GM12878 (cell line): ENCODE measurements around the gene TRERF1. TPM values are rescaled to one million over a fixed set of nuclear protein-coding genes. Genes with fewer than 3 reads are reported as not detected.

Source experiments
- ATAC-seq: fragments of 200-7000 bp; cut with Tn5 transposase; 3 replicates; pipeline ENCODE4 v1.9.1; 2020; ENCODE audit warnings: mild to moderate bottlenecking, moderate library complexity
- BruUV-seq: library from RNA; stranded (reverse); fragments of 400-500 nt; replicated peaks from 2 replicates; lab custom pipeline; 2021; lab: Mats Ljungman, UMichigan
- CTCF ChIA-PET: fragments of 300-600 bp; sonication (Branson Sonifier 250); formaldehyde crosslinking; extraction: SDS; loops from one replicate; lab custom pipeline; 2021; ENCODE audit warnings: inconsistent platforms; lab: Yijun Ruan, JAX
- POLR2A ChIA-PET: fragments of 350-600 bp; formaldehyde crosslinking; extraction: SDS; loops from one replicate; lab custom pipeline; 2021; ENCODE audit warnings: inconsistent platforms; lab: Charles Lee
- RAD21 ChIA-PET: fragments of 300-600 bp; sonication (Branson Sonifier 250); formaldehyde crosslinking; loops from one replicate; lab custom pipeline; 2023; ENCODE audit warnings: antibody characterized with exemption; ENCODE audit not compliant: unreplicated experiment; lab: Charles Lee
- SMC1A ChIA-PET: fragments of 300-600 bp; sonication (Branson Sonifier 250); formaldehyde crosslinking; loops from one replicate; lab custom pipeline; 2023; ENCODE audit not compliant: unreplicated experiment, uncharacterized antibody; lab: Charles Lee
- DNase-seq: peaks from one replicate; pipeline ENCODE4 v3.0.0-alpha.2; 2011; ENCODE audit warnings: low read depth, low spot score
- FAIRE-seq: peaks from 3 replicates; lab custom pipeline; 2011; peaks lifted over from hg19 to GRCh38; lab: Jason Lieb, UNC
- H2AFZ ChIP-seq: 2 replicates; pipeline ENCODE4 v1.6.0; 2011; ENCODE audit warnings: low read depth, low read length, control low read depth; ENCODE audit not compliant: control insufficient read depth
- H3K27ac ChIP-seq: 2 replicates; pipeline ENCODE4 v1.5.1; 2011; ENCODE audit warnings: control low read depth; ENCODE audit not compliant: control insufficient read depth, insufficient read depth
- H3K27me3 ChIP-seq, 2 experiments: replicated peaks in 1 of 2; 2 replicates each; pipeline versions ENCODE4 v1.6.0 to v1.6.1; 2011; ENCODE audit warnings: low read length in 1 of 2; ENCODE audit not compliant: control insufficient read depth in 2 of 2, insufficient read depth in 2 of 2
- H3K36me3 ChIP-seq, 2 experiments: 2 replicates each; pipeline ENCODE4 v1.5.1; 2011; ENCODE audit warnings: low read length in 1 of 2; ENCODE audit not compliant: control insufficient read depth in 2 of 2, insufficient read depth in 2 of 2
- H3K4me1 ChIP-seq: 2 replicates; pipeline ENCODE4 v1.6.1; 2011; ENCODE audit warnings: mild to moderate bottlenecking, low read length, moderate library complexity, mixed read lengths; ENCODE audit not compliant: control insufficient read depth, insufficient read depth
- H3K4me2 ChIP-seq: 2 replicates; pipeline ENCODE4 v1.6.0; 2011; ENCODE audit warnings: control low read depth; ENCODE audit not compliant: control insufficient read depth, insufficient read depth
- H3K4me3 ChIP-seq: fragments of 200-600 bp; sonication (generic); 2 replicates; pipeline ENCODE4 v1.5.1; 2016
- H3K79me2 ChIP-seq: 2 replicates; pipeline ENCODE4 v1.6.0; 2011; ENCODE audit warnings: low read length; ENCODE audit not compliant: control insufficient read depth, insufficient read depth
- H3K9ac ChIP-seq: 2 replicates; pipeline ENCODE4 v1.8.0; 2011; ENCODE audit warnings: low read length, control low read depth, mixed read lengths; ENCODE audit not compliant: control insufficient read depth, insufficient read depth
- H3K9me3 ChIP-seq: replicated peaks from 3 replicates; pipeline ENCODE4 v1.5.1; 2011; ENCODE audit warnings: mild to moderate bottlenecking, low read length; ENCODE audit not compliant: control insufficient read depth, insufficient read depth
- H4K20me1 ChIP-seq: 2 replicates; pipeline ENCODE4 v1.6.0; 2011; ENCODE audit not compliant: control insufficient read depth, insufficient read depth
- BHLHE40 ChIP-seq, 2 experiments: fragments of 450-650 bp in 1 of 2; IDR thresholded peaks; 2 replicates each; pipeline ENCODE4 v1.6.1; 2011 to 2017; ENCODE audit warnings: low read depth in 2 of 2, borderline replicate concordance in 1 of 2, improper control_type of control experiment in 1 of 2, low read length in 1 of 2, mild to moderate bottlenecking in 1 of 2
- CHD2 ChIP-seq: IDR thresholded peaks from 2 replicates; pipeline ENCODE4 v1.6.1; 2011; ENCODE audit warnings: low read depth, low read length, improper control_type of control experiment, borderline replicate concordance
- CREB1 ChIP-seq: IDR thresholded peaks from 2 replicates; pipeline ENCODE4 v1.6.1; 2012; ENCODE audit warnings: low read depth, mild to moderate bottlenecking, inconsistent platforms
- CREM ChIP-seq: IDR thresholded peaks from 2 replicates; pipeline ENCODE4 v1.6.1; 2014; ENCODE audit warnings: antibody characterized with exemption, low read depth
- IKZF2 ChIP-seq, 2 experiments: fragments of 450-650 bp; IDR thresholded peaks; 2 replicates each; pipeline ENCODE4 v1.6.1; 2017; ENCODE audit warnings: mild to moderate bottlenecking in 2 of 2, moderate library complexity in 2 of 2
- JUNB ChIP-seq: IDR thresholded peaks from 2 replicates; pipeline ENCODE4 v1.6.1; 2016; ENCODE audit warnings: antibody characterized with exemption, mild to moderate bottlenecking
- SIX5 ChIP-seq: IDR thresholded peaks from 2 replicates; pipeline ENCODE4 v1.6.1; 2011; ENCODE audit warnings: mild to moderate bottlenecking, low read depth, low read length, moderate library complexity; ENCODE audit not compliant: severe bottlenecking
- SMAD5 ChIP-seq: IDR thresholded peaks from 2 replicates; pipeline ENCODE4 v1.6.1; 2016; ENCODE audit warnings: antibody characterized with exemption, low read depth
- TARDBP ChIP-seq: IDR thresholded peaks from 2 replicates; pipeline ENCODE4 v1.6.1; 2016; ENCODE audit warnings: borderline replicate concordance
- WGBS: methylation state at CpG from one replicate; pipeline ENCODE4 v1.1.6; 2016; ENCODE audit warnings: low lambda C conversion rate; ENCODE audit not compliant: insufficient replicate concordance, insufficient coverage; ENCODE audit errors: missing lambda C conversion rate; 5-methylcytosine and 5-hydroxymethylcytosine counted together
- in situ Hi-C: fragments of 300-500 bp; cut with MboI; formaldehyde crosslinking; loops from 9 replicates; pipeline ENCODE4 v1.14.3; 2018; ENCODE audit warnings: mixed read lengths
- intact Hi-C: fragments of 100-400 bp; cut with micrococcal nuclease; formaldehyde crosslinking; loops from one replicate; pipeline ENCODE4 v1.14.2; 2022; ENCODE audit not compliant: unreplicated experiment
- polyA plus RNA-seq, 11 experiments: library from polyadenylated mRNA; depleted of rRNA in 4 of 11; unstranded in 6 of 11; stranded (reverse) in 5 of 11; fragments of >200 nt; fragmentation: Nextera tagmentation in 4 of 11; fragmentation: Illumina TruSeq in 1 of 11; extraction: Ambion mirVana in 4 of 11; extraction: Trizol in 1 of 11; gene quantifications; 1 replicate in 1 of 11; 2 replicates in 10 of 11; pipeline versions ENCODE4 v1.2.1 to v1.2.3, GENCODE V29; 2011 to 2016; ENCODE audit warnings: inconsistent platforms in 2 of 11, missing spikeins in 2 of 11, low read depth in 1 of 11
- total RNA-seq, 4 experiments: library from RNA; depleted of rRNA in 3 of 4; stranded (reverse); fragments of >200 nt in 3 of 4; fragmentation: Illumina TruSeq in 1 of 4; extraction: Trizol in 1 of 4; gene quantifications; 2 replicates each; pipeline versions ENCODE4 v1.2.1 to v1.2.3, GENCODE V29; 2013 to 2021
- TF ChIP-seq, protein P1 (sequence below): fragments of 150-350 bp; IDR thresholded peaks from 2 replicates; pipeline ENCODE4 v1.6.1; 2016; ENCODE audit warnings: low read depth, low read length
- TF ChIP-seq, protein P2 (sequence below): IDR thresholded peaks from 2 replicates; pipeline ENCODE4 v1.6.1; 2011; ENCODE audit warnings: borderline replicate concordance, low read depth, mild to moderate bottlenecking, moderate library complexity, mixed read lengths, low read length; ENCODE audit not compliant: insufficient read depth; ENCODE audit errors: extremely low read length

Gene TRERF1
- total and polyA plus RNA-seq, 10 of the 15 experiments (the other 5 are each of a cell fraction or from before 2014, with no cell fraction given) = 2.2 to 19.4 (median 7.2) TPM

DNA sequence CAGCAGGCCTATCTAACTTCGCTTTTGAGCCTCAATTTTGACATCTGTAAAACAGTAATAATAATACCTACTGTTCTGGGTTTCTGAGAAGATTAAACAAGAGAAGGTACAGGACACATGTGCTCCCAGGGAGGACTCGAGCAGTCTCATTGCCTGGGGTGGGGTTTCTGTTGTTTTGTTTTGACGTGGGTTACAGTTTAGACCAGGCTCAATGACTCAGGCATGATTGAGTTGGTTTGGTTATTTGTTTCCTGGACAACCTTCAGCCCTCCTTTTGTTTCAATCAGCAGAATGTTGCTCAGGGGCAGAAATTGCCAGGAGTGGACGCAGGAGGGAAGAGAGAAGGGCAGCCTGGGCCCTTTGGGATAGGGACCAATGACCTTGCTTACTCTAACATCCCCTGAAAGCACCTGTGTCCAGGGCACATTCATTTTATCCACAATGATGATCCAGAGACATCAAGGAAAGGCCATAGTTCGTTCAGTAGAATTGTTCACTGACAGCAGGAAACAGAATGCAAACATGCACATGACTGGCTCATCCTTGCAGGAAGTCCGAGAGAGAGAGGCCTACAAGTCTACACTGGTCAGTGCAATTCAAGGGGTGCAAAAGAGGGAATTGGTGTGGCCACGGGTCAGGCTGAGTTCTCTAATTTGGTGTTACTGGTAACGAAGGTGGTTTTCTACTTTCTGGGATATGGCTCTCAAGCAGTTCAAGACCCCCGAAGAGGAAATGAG is 159.6 kb downstream of the TRERF1 start:
- ChIA-PET CTCF (interaction anchor here (0.7 to 1.8 kb wide), 3 partner anchors 16 to 273 kb away, joined by 3 to 4 read pairs (median 3); no protein-coding TSS in a partner anchor), RAD21 (no interaction called here), POLR2A (interaction anchor here (0.7 kb wide), 1 partner anchor 15 kb away, joined by 4 read pairs; no protein-coding TSS in a partner anchor), SMC1A (interaction anchor here (0.6 kb wide), 1 partner anchor 26 kb away, joined by 3 read pairs; no protein-coding TSS in a partner anchor)
- no peaks in the 10 kb centered on the region for H4K20me1 ChIP-seq
- 29% methylated on average over 9 of the region's 9 CpGs for WGBS
- H3K9ac ChIP-seq = no peak overlapping the region
- in situ Hi-C loops (no loop called here), intact Hi-C loops (no loop called here)
- DNase-seq = no peak
- H3K4me1 ChIP-seq = peaks cover 12% of the 10 kb centered on the region
- no peaks in the 10 kb centered on the region for H3K36me3 ChIP-seq
- no peaks in the 10 kb centered on the region; the same call in 2 of the 3 replicates for H3K9me3 ChIP-seq
- no peaks in the 10 kb centered on the region for H3K79me2 ChIP-seq
- H3K27me3 ChIP-seq = no peaks in the 10 kb centered on the region
- H3K27ac ChIP-seq = no peak overlapping the region
- ATAC-seq = peak; percentile 19; the same call in 1 of the 3 replicates
- H2AFZ ChIP-seq = no peak overlapping the region
- no peak for TF ChIP-seq SIX5
- TF ChIP-seq, protein P1, sequence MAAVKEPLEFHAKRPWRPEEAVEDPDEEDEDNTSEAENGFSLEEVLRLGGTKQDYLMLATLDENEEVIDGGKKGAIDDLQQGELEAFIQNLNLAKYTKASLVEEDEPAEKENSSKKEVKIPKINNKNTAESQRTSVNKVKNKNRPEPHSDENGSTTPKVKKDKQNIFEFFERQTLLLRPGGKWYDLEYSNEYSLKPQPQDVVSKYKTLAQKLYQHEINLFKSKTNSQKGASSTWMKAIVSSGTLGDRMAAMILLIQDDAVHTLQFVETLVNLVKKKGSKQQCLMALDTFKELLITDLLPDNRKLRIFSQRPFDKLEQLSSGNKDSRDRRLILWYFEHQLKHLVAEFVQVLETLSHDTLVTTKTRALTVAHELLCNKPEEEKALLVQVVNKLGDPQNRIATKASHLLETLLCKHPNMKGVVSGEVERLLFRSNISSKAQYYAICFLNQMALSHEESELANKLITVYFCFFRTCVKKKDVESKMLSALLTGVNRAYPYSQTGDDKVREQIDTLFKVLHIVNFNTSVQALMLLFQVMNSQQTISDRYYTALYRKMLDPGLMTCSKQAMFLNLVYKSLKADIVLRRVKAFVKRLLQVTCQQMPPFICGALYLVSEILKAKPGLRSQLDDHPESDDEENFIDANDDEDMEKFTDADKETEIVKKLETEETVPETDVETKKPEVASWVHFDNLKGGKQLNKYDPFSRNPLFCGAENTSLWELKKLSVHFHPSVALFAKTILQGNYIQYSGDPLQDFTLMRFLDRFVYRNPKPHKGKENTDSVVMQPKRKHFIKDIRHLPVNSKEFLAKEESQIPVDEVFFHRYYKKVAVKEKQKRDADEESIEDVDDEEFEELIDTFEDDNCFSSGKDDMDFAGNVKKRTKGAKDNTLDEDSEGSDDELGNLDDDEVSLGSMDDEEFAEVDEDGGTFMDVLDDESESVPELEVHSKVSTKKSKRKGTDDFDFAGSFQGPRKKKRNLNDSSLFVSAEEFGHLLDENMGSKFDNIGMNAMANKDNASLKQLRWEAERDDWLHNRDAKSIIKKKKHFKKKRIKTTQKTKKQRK = no peak
- no peak for TF ChIP-seq SMAD5
- no peak for TF ChIP-seq CHD2
- peak; percentile 15; the same call in 1 of the 2 replicates for TF ChIP-seq CREM
- TF ChIP-seq, protein P2, sequence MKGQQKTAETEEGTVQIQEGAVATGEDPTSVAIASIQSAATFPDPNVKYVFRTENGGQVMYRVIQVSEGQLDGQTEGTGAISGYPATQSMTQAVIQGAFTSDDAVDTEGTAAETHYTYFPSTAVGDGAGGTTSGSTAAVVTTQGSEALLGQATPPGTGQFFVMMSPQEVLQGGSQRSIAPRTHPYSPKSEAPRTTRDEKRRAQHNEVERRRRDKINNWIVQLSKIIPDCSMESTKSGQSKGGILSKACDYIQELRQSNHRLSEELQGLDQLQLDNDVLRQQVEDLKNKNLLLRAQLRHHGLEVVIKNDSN = no peak
- TF ChIP-seq TARDBP = no peak
- TF ChIP-seq IKZF2 (IDR thresholded peaks at IDR 0.05) = no peak
- TF ChIP-seq JUNB = peak; percentile 36
- TF ChIP-seq BHLHE40 (IDR thresholded peaks at IDR 0.05; ENCODE audit: borderline replicate concordance in 1 of 2, low read depth in 2 of 2, low read length in 1 of 2) = no peak
- 0 out of 2 replicates have a peak, but pooled peaks have one; percentile 19 for TF ChIP-seq CREB1
- FAIRE-seq = peak; percentile 65
- BruUV-seq = no TSS peak
- no peak overlapping the region for H3K4me3 ChIP-seq
- H3K4me2 ChIP-seq = no peak overlapping the region
